B cell (primary cell): ENCODE measurements around the gene PROCR. TPM values are rescaled to one million over a fixed set of nuclear protein-coding genes. Genes with fewer than 3 reads are reported as not detected.

Experiments used
- ATAC-seq: fragments of 200-7000 bp; cut with Tn5 transposase; one replicate; pipeline ENCODE4 v1.10.0; 2021; ENCODE audit warnings: low read depth, mild to moderate bottlenecking, moderate number of reproducible peaks, moderate library complexity
- CTCF ChIA-PET: fragments of 350-600 bp; sonication (Branson Sonifier 250); formaldehyde crosslinking; loops from one replicate; lab custom pipeline; 2021; ENCODE audit warnings: antibody characterized with exemption, inconsistent platforms; lab: Charles Lee
- POLR2A ChIA-PET: fragments of 350-600 bp; sonication (Branson Sonifier 250); formaldehyde crosslinking; loops from one replicate; lab custom pipeline; 2021; ENCODE audit warnings: antibody characterized with exemption; lab: Charles Lee
- DNase-seq: peaks from one replicate; pipeline ENCODE4 v3.0.0; 2013
- H2AFZ ChIP-seq: 2 replicates; pipeline ENCODE4 v1.6.1; 2012; ENCODE audit warnings: mild to moderate bottlenecking, low read depth, low read length; ENCODE audit not compliant: insufficient read depth, poor library complexity, severe bottlenecking
- H3K27ac ChIP-seq, 2 donors: 1 replicate in 1 of 2; 2 replicates in 1 of 2; pipeline ENCODE4 v1.5.1; 2012 to 2013; ENCODE audit warnings: low read length in 2 of 2, mild to moderate bottlenecking in 2 of 2, moderate library complexity in 1 of 2
- H3K27me3 ChIP-seq, 4 experiments: fragments of 200-600 bp in 1 of 4; sonication (generic) in 1 of 4; replicated peaks in 1 of 4; 1 replicate in 2 of 4; 2 replicates in 2 of 4; pipeline versions ENCODE4 v1.6.1 to v1.7.0; 2013 to 2016; ENCODE audit warnings: low read length in 3 of 4, mild to moderate bottlenecking in 2 of 4, mixed read lengths in 1 of 4, moderate library complexity in 1 of 4; ENCODE audit not compliant: insufficient read depth in 4 of 4, control insufficient read depth in 3 of 4; ENCODE audit errors: control extremely low read depth in 1 of 4
- H3K36me3 ChIP-seq, 2 experiments: replicated peaks in 1 of 2; 1 replicate in 1 of 2; 2 replicates in 1 of 2; pipeline versions ENCODE4 v1.6.1 to v1.7.1; 2013; ENCODE audit warnings: low read length in 1 of 2; ENCODE audit not compliant: insufficient read depth in 2 of 2, control insufficient read depth in 1 of 2; ENCODE audit errors: control extremely low read depth in 1 of 2, extremely low read depth in 1 of 2
- H3K4me1 ChIP-seq, 2 donors: fragments of 200-600 bp in 1 of 2; sonication (generic) in 1 of 2; 1 replicate in 1 of 2; 2 replicates in 1 of 2; pipeline versions ENCODE4 v1.5.1 to v1.6.1; 2013 to 2017; ENCODE audit warnings: low read length in 2 of 2; ENCODE audit not compliant: control insufficient read depth in 2 of 2, insufficient read depth in 2 of 2
- H3K4me2 ChIP-seq: replicated peaks from 2 replicates; pipeline ENCODE3; 2012; ENCODE audit warnings: mild to moderate bottlenecking, low read depth, low read length; ENCODE audit not compliant: poor library complexity, severe bottlenecking
- H3K4me3 ChIP-seq, 5 experiments: fragments of 200-600 bp in 1 of 5; sonication (generic) in 1 of 5; 1 replicate in 3 of 5; 2 replicates in 2 of 5; pipeline versions ENCODE4 v1.5.1 to v1.7.0; 2011 to 2016; ENCODE audit warnings: low read length in 4 of 5, mild to moderate bottlenecking in 4 of 5, low read depth in 2 of 5, control low read depth in 1 of 5, moderate library complexity in 1 of 5; ENCODE audit not compliant: insufficient read depth in 1 of 5; ENCODE audit errors: control extremely low read depth in 1 of 5, extremely low read depth in 1 of 5
- H3K79me2 ChIP-seq: fragments of 200-600 bp; sonication (generic); one replicate; pipeline ENCODE4 v1.6.0; 2016; ENCODE audit warnings: low read length; ENCODE audit not compliant: control insufficient read depth, insufficient read depth
- H3K9ac ChIP-seq: fragments of 200-600 bp; sonication (generic); 2 replicates; pipeline ENCODE4 v1.6.1; 2017; ENCODE audit warnings: mild to moderate bottlenecking, low read length, moderate library complexity
- H3K9me3 ChIP-seq, 3 donors: one replicate each; pipeline versions ENCODE4 v1.6.1 to v1.7.1; 2013; ENCODE audit warnings: low read length in 2 of 3; ENCODE audit not compliant: control insufficient read depth in 2 of 3, insufficient read depth in 1 of 3; ENCODE audit errors: control extremely low read depth in 1 of 3
- H4K20me1 ChIP-seq: 2 replicates; pipeline ENCODE4 v1.6.0; 2012; ENCODE audit warnings: mild to moderate bottlenecking, low read length; ENCODE audit not compliant: insufficient read depth, control insufficient read depth, poor library complexity, severe bottlenecking
- H3K27ac Mint-ChIP-seq: one replicate; pipeline ENCODE4 v1.8.0; 2021; ENCODE audit warnings: mixed read lengths
- H3K27me3 Mint-ChIP-seq: one replicate; pipeline ENCODE4 v1.8.0; 2021; ENCODE audit warnings: mixed read lengths
- H3K4me1 Mint-ChIP-seq: one replicate; pipeline ENCODE4 v1.8.0; 2021; ENCODE audit warnings: mixed read lengths
- H3K4me3 Mint-ChIP-seq: one replicate; pipeline ENCODE4 v1.8.0; 2021; ENCODE audit warnings: mixed read lengths
- H3K9me3 Mint-ChIP-seq: one replicate; pipeline ENCODE4 v1.8.0; 2022; ENCODE audit warnings: mixed read lengths; ENCODE audit not compliant: insufficient read depth
- EZH2 ChIP-seq: IDR thresholded peaks from 2 replicates; pipeline ENCODE4 v1.6.1; 2012; ENCODE audit warnings: borderline replicate concordance, low read depth, mild to moderate bottlenecking, moderate library complexity, low read length; ENCODE audit not compliant: insufficient read depth, poor library complexity, severe bottlenecking
- WGBS: methylation state at CpG from one replicate; pipeline ENCODE4 v1.1.5; 2013; ENCODE audit warnings: missing lambda C conversion rate; ENCODE audit not compliant: insufficient coverage; 5-methylcytosine and 5-hydroxymethylcytosine counted together
- intact Hi-C: fragments of 100-400 bp; cut with micrococcal nuclease; formaldehyde crosslinking; loops from one replicate; pipeline ENCODE4 v1.10.0; 2022
- polyA plus RNA-seq: library from polyadenylated mRNA; depleted of rRNA; stranded (reverse); fragments of >200 nt; gene quantifications from 2 replicates; pipeline ENCODE4 v1.2.3, GENCODE V29; 2012
- total RNA-seq, 2 donors: library from RNA; stranded (reverse); fragments of 120-200 nt in 1 of 2; gene quantifications; 1 replicate in 1 of 2; 2 replicates in 1 of 2; pipeline versions ENCODE4 v1.2.3 to v1.2.4, GENCODE V29; 2013 to 2022
- TF ChIP-seq, protein P1 (sequence below): fragments of 200-600 bp; IDR thresholded peaks from one replicate; pipeline ENCODE4 v1.8.0; 2022; ENCODE audit warnings: antibody characterized with exemption, mild to moderate bottlenecking

The PROCR gene
- total and polyA plus RNA-seq, 2 donors (not counting 1 experiment from before 2014, with no cell fraction given), result 0.30 to 0.57 TPM

DNA sequence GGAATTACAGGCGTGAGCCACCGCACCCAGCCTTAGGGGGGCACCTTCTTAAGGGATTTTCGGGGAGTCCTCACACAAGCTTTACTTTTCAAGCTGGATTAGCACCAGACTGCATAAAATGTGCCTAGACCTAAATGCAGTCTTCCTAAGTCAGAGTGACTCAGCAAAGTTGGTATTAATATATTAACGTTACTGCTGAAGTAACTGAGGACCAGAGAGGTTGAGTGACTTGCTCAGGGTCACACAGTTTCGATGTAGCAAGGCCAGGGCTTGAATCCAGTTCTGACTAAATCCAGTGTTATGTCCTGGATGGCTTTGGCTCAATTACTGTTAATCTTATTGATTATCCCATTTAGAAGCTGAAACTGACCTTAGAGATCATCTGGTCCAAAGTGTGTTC is 38.1 kb upstream of the PROCR start:
- Mint-ChIP-seq H3K9me3 (no peaks in the 10 kb centered on the region), H3K27me3 (no peaks in the 10 kb centered on the region), H3K4me3 (no peak overlapping the region), H3K27ac (no peak overlapping the region), H3K4me1 (no peaks in the 10 kb centered on the region)
- intact Hi-C loops, result no loop called here
- peaks cover 22% of the 10 kb centered on the region for H4K20me1 ChIP-seq
- H3K27ac ChIP-seq, result no peak overlapping the region
- H3K9ac ChIP-seq, result no peak overlapping the region
- H3K9me3 ChIP-seq, result no peaks in the 10 kb centered on the region
- TF ChIP-seq EZH2, result no peak
- TF ChIP-seq, protein P1, sequence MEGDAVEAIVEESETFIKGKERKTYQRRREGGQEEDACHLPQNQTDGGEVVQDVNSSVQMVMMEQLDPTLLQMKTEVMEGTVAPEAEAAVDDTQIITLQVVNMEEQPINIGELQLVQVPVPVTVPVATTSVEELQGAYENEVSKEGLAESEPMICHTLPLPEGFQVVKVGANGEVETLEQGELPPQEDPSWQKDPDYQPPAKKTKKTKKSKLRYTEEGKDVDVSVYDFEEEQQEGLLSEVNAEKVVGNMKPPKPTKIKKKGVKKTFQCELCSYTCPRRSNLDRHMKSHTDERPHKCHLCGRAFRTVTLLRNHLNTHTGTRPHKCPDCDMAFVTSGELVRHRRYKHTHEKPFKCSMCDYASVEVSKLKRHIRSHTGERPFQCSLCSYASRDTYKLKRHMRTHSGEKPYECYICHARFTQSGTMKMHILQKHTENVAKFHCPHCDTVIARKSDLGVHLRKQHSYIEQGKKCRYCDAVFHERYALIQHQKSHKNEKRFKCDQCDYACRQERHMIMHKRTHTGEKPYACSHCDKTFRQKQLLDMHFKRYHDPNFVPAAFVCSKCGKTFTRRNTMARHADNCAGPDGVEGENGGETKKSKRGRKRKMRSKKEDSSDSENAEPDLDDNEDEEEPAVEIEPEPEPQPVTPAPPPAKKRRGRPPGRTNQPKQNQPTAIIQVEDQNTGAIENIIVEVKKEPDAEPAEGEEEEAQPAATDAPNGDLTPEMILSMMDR, result no peak
- no peak overlapping the region for H3K4me3 ChIP-seq
- H3K4me1 ChIP-seq, result no peaks in the 10 kb centered on the region
- no peaks in the 10 kb centered on the region for H3K27me3 ChIP-seq
- no peak for ATAC-seq
- WGBS, result 96% methylated on average over 2 of the region's 5 CpGs
- peaks cover 12% of the 10 kb centered on the region for H3K79me2 ChIP-seq
- H3K36me3 ChIP-seq, result peaks cover 4 to 82% of the 10 kb centered on the region in 2 experiments
- ChIA-PET POLR2A (no interaction called here), CTCF (no interaction called here)
- DNase-seq, result no peak
- H3K4me2 ChIP-seq, result no peak overlapping the region
- H2AFZ ChIP-seq, result no peak overlapping the region

DNA sequence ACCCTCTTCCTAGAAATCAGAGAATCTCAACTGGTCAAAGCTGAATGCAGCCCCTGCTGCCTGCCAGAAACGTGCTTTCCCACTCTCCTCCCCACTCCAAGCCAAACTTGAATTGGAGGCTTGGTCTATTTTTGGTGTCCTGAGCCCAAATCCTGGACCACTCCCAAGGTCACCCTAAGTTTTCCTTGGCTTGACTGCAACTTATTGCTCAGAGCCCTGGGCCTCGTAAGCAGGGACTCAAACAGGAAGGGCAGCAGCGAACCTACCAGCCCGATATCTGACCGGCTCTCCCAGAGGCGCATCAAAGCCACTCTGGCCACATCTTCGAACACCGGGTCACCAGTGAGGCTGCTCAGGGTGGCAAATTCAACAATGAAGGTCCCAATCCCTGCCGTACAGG is 37.4 kb upstream of the PROCR start:
- no peak overlapping the region for H3K4me2 ChIP-seq
- peaks cover 4 to 83% of the 10 kb centered on the region in 2 experiments for H3K36me3 ChIP-seq
- H3K4me3 ChIP-seq, result no peak overlapping the region
- no peaks in the 10 kb centered on the region for H3K4me1 ChIP-seq
- H3K79me2 ChIP-seq, result peaks cover 15% of the 10 kb centered on the region
- Mint-ChIP-seq H3K9me3 (no peaks in the 10 kb centered on the region), H3K4me1 (no peaks in the 10 kb centered on the region), H3K27ac (no peak overlapping the region), H3K4me3 (no peak overlapping the region), H3K27me3 (no peaks in the 10 kb centered on the region)
- H2AFZ ChIP-seq, result no peak overlapping the region
- no peak overlapping the region for H3K27ac ChIP-seq
- intact Hi-C loops, result no loop called here
- peaks cover 26% of the 10 kb centered on the region for H4K20me1 ChIP-seq
- ChIA-PET POLR2A (no interaction called here), CTCF (no interaction called here)
- ATAC-seq (no peak), DNase-seq (no peak)
- H3K27me3 ChIP-seq, result no peaks in the 10 kb centered on the region
- H3K9ac ChIP-seq, result no peak overlapping the region
- no peaks in the 10 kb centered on the region for H3K9me3 ChIP-seq
- WGBS, result 97% methylated on average over 9 of the region's 9 CpGs
- TF ChIP-seq, protein P1, result no peak
- TF ChIP-seq EZH2, result no peak
